NT2/D1 (cell line): ENCODE data around the gene TFE3.

Experiments used
- SUZ12 ChIP-seq: IDR thresholded peaks from 2 replicates; pipeline ENCODE4 v1.6.1; 2011; ENCODE audit not compliant: insufficient read length, insufficient read depth; ENCODE audit errors: extremely low read depth
- YY1 ChIP-seq: IDR thresholded peaks from 2 replicates; pipeline ENCODE4 v1.6.1; 2011; ENCODE audit not compliant: insufficient read length, insufficient read depth
- ZNF274 ChIP-seq: IDR thresholded peaks from 2 replicates; pipeline ENCODE4 v1.6.1; 2011; ENCODE audit warnings: mild to moderate bottlenecking, low read depth, low read length

DNA sequence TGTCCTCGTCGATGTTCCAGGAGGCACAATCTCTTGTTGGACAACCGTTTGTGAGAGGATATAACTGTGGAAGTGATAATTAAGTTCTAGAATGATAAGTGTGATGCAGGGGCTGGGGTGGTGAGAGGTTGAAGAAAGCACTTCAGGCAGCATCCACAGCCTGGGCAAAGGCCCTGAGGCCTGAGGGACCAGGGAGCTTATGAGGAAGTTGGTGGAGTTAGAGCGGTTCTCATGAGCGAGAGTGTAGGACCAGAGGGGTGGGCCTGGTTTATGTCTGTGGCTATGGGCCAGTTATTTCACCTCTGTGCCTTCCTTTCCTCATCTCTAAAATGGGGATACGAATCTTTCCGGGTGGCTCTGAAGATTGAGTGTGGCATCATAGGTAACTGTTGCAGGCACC, 18.3 kb upstream of the TFE3 start:
- no peak for TF ChIP-seq ZNF274
- TF ChIP-seq YY1 = no peak
- no peak for TF ChIP-seq SUZ12
